Measurements from ENCODE around the gene SYS1.

SYS1 gene

DNA sequence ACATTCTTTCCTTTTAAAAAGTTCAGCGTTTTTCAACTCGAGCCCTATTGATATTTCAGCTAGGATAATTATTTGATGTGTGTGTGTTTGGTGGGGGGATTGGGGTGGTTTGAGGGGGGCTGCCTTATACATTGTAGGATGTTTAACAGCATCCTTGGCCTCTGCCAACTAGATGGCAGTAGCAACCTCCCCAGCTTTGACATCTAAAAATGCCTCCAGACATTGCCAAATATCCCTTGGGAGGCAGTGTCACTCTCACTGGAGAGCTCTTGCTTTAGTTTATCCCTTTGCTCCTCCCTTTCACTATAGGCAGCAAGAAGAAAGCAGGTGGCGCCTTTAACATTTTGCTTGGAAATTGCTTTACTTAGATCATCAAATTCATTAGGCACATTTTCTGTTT, 29.8 kb downstream of the SYS1 start:
- no peak for DNase-seq

DNA sequence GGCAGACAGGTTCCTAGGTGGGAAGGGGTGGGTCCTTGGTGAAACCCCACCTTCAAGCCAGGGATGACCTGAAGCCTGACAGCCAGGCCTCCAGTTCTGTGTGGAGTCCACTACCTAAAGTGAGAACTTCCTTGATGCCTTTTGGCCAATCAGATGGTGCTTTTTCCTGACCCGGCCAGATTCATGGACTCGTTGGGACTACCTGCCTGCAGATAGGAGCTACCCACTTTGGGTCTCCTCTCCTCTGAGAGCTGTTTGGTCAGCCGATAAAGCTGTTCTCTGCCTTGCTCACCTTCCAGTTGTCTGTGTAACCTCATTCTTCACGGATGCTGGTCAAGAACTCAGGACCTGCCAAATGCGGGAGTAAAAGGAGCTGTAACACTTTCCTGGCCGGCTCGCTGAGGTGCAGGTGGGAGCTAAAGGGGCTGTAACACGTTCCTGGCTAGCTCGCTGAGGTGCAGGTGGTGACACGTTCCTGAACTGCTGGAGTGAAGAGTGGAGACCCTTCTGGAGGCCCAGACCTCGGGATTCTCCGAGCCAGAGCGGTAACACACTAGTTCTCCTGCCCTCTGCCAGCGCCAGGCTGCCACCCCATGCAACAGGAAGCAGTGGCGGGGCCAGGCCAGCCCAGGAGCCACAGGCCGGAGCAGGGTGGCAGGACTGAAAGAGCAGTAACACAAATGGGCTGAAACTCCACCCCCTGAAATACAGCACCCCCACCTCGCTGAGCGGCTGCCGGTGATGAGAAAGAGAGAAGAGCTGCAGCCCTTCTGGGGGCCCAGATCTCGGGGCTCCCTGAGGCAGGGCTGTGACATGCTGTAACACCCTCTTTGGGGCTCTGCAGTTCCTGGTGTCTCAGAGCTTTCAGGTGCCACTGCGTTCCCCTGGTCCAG, 31.5 kb downstream of the SYS1 start:
- DNase-seq: no peak

DNA sequence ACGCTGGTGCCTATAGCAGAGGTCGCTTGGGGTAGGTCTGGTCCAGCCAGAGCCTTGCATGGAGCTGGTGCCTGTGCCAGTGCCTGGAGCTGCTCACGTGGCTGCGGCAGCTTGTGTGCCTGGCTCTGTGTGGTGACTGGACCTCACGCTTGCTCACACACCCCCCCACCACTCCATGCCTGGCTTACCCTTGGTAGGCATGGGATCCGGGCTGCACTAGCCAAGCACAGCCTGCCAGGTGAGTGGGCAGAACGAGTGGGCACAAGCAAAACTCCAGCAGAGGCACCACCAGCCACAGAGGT, 32.1 kb downstream of the SYS1 start:
- no peak for DNase-seq

DNA sequence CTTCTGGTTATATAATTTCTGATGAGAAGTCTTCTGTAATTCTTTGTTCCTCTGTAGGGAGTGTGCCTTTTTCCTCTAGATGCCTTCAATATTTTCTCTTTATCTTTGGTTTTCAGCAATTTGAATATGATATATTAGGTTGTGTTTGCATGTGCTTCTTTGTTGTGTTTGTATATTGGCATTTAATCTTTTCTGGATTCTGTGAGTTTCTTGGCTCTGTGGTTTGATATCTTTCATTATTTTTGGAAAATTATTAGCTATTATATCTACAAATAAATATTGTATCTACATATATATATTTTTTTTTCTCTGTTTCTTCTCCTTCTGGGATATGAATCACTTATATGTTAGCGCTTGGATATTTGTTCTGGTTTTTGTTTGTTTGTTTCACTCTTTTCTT, 36.1 kb downstream of the SYS1 start:
- no peak for DNase-seq

DNA sequence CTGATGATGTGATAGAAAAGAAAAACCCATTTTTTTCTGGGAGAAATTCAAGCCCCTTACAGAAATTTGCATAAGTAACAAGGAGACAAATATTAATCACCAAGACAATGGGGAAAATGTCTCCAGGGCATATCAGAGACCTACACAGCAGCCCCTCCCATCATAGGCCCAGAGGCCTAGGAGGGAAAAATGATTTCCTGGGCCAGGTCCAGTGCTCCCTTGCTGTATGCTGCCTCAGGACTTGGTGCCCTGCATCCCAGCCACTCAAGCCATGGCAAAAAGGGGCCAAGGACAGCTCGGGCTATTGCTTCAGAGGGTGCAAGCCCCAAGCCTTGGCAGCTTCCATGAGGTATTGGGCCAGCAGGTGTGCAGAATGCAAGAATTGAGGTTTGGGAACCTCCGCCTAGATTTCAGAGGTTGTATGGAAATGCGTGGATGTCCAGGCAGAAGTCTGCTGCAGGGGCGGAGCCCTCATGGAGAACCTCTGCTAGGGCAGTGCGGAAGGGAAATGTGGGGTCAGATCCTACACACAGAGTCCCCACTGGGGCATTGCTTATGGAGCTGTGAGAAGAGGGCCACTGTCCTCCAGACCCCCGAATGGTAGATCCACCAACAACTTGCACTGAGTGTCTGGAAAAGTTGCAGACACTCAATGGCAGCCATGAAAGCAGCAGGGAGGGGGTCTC, 37.5 kb downstream of the SYS1 start:
- DNase-seq: no peak

DNA sequence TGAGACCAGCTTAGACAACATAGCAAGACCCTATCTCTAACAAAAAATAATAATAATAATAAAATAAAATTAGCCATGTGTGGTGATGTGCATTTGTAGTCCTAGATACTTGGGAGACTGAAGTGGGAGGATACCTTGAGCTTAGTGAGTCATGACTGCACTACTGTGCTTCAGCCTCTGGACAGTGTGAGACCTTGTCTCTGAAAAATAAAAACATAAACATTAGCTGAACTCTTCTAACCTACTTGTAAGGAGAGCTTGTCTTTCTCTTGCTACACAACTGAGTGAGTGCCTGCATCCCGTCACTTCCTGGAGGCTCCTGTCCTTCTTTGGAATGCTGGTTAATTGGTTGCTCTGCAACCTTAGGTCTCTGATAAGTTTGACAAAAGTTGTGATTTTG, 40.0 kb downstream of the SYS1 start:
- no peak for DNase-seq

DNA sequence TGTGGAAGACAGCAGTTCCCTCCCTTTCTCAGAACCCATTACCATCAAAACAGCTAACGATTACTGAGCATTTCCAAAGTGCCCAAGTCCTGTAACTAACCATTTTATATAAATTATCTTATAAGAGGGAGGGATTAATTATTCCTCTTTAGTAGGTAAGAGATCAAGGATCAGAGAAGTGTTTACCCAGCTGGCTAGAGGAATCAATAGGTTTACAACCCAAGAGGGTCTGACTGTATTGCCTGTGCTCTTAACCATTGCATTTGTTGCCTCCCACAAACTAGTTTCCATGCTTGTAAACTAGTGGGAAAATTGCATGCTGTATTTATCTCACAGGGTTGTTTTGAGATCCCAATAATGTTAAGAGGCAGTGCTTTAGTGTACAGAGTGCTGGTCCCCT, 41.5 kb downstream of the SYS1 start:
- no peak for DNase-seq

DNA sequence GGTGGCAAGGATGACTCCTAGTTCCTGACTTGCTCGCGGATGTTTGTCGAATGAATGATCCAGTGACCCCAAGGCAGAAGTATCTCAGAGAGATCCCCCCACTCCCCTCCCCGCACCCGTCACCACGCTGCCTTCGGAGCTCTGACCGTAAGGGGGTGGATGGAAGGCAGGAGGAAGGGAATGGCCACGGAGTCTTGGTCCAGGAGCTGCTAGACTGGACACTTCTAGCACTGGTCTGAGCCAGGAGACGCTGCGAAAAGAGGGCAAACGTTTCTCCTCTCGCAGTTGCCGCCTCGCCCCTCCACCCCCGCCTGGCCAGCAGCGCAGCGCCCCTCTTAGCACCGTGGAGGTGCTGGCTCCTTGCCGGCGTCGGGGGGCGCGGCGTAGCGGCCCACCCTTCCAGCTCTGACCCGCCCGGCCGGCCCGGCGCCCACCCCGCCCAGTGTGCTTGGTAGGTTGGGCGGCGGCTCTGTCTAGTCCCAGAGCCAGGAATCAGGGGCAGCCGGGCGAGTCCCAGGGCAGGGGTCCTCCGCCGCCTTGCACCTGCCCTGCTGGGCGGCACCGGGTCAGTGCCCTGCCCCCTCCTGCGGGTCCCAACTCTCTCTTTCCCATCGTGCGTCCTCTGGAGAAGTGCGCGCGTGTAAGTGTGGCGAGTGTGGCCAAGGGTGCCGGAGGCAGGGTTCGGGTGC, 42.8 kb downstream of the SYS1 start:
- DNase-seq: no peak

DNA sequence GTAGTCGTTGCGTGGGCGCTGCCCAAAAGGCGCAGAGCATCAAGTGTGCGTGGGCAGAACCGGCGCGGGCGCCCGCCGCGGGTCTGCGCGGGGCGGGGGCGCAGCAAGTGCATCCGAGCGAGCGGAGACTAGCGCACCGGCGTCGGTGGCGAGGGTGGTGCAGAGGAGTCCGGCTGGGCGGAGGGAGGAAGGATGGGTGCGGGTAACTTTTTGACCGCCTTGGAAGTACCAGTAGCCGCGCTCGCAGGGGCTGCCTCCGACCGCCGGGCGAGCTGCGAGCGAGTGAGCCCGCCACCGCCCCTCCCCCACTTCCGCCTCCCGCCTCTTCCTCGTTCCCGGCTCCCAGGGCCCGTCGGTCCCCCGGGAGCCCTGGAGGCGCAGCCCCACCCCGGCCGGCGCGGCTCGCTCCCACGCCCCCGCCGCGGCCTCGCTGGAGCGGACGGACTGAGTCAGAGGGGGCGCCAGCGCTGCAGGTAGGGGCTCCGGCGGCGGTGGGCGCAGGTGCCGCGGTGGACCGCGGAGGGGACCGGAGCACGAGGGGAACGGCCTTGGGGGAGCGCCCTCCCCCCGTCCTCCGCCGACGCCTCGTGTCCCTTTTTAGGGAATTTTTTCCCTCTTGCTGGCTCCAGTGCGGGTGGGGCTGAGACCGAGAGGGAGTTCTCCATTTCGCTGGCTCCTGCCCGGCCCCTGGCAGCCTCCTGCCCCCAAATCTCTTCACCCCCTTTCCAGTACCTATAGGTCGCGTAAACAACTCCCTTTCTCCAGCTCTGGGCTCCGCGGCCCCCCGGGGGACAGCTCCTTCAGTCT, 43.5 kb downstream of the SYS1 start:
- no peak for DNase-seq

DNA sequence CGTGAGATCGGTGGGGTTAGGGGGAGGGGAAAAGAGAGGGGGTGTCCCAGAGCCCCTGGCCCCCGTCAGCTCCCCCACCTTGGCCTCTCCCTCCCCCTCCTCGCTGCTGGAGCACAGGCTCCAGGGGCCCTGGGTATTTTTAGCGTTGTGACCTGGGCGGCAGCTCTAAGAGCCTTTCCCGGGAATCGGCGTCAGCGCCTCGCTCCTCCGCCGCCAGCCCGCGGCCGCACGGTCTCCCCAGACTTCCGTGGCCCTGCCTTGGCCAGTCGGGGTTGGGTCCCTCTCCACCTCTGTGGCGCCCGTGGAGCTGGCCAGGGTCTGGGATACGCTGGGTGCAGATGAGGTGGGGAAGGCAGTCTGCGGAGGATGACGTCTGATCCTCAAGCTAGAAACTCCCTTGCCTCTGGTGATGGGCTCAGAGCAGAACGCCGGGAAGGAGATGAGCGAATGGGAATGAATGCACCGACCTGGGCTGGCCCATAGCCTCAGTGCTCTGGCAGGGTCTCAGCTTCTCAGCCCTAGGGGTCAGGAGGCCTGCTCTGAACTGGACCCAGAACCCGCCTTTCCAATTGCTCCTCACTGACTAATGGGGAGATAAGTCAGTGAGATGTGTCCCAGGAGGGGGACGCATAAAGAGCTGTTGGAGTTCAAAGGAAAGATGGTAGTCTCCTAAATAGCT, 44.2 kb downstream of the SYS1 start:
- no peak for DNase-seq

DNA sequence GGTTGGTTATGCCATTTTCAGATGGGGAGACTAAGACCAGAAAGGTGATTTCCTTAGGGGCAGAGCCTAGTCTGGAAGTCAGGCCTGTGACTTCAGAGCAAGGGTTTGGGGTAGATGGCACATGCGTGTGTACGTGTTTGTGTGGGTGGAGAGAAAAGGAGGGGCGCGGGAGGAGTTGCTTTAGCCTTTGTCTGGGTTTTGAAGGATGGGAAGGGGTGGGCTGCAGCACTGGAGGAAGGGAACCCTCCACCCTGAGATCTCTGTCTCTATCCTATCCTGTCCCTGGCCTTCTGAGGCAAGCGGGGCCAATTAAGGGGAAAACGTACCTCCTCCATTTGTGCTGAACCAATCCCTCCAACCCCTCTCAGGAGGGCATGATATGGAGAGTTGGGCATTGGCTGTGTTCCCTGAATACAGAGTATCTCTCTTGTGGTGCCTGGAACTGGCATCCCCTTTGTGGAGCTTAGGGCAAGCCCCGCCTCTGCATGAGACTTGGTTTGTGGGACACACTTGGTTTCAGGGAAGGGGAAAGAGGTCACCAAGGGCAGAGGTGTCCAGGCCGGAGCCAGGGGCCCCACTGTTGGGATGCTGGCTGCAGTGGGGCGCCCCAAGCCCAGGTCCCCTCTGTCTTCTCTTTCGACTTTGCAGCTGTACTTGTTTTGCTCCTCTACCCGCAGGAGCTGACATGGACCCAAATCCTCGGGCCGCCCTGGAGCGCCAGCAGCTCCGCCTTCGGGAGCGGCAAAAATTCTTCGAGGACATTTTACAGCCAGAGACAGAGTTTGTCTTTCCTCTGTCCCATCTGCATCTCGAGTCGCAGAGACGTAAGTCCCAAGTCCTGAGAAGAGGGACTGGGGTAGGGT, 45.1 kb downstream of the SYS1 start, which contains the start of gene DBNDD2:
Gene DBNDD2, plus strand, starts transcription at position 507 of the 863 bp plus-strand sequence. Its CDS starts 179 bp downstream, at position 686.
- no peak for DNase-seq

DNA sequence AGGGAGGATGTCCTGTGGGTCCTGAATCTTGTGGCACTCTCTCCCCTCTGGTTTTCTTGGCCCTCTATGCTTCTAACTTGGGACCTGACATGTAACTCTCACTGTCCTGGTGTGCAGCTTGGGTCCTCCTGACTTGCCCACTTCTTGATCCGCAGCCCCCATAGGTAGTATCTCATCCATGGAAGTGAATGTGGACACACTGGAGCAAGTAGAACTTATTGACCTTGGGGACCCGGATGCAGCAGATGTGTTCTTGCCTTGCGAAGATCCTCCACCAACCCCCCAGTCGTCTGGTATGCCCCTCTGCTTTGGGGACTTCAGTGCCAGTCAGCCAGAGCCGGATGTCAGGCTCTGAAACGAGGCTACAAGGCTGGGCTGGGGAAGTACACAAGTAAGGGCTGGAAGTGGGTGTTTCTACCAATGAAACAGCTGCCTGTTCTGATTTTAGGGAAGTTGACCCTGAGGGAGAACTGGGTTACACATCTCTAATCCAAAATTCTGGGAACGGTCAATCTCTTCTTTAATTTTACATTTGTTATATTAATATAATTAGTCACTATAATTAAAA, 45.8 kb downstream of the SYS1 start:
- no peak for DNase-seq

DNA sequence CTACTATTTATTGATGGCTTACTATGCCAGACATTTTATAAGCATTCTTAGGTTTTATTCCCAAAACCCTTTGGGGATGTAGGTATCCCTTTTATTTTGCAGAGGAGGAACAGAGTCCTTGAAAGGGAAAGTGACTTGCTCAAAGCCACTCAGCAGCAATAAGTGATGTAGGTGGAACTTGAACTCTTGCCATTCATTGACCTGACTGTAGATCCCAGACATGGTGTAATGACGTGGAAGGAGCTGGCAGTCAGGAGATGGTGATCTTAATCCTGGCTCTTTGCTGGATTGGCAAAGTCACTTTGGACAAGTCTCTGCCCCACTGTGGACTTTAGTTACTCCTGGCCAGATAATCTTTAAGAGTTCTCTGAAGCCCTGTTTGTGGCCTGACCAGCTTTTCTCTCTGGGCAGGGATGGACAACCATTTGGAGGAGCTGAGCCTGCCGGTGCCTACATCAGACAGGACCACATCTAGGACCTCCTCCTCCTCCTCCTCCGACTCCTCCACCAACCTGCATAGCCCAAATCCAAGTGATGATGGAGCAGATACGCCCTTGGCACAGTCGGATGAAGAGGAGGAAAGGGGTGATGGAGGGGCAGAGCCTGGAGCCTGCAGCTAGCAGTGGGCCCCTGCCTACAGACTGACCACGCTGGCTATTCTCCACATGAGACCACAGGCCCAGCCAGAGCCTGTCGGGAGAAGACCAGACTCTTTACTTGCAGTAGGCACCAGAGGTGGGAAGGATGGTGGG, 46.7 kb downstream of the SYS1 start:
- DNase-seq: no peak

DNA sequence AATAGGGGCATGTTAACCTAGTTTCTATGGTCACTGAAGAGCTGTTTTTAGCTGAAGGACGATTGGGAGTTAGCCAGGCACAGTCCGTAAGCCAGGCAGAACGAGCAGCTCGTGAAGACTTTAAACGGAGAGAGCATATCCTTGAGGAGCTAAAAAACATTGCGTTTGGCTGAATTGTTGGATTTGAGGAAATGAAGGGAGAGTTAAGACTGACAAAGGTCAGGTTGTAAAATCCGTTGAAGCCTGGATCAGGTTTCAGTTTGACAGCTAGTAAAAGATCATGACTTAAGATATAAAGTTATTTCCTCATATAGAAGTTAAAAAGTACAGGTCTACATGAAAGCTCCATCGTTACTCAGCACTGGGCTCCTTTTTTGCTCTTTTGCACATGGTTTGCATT, 47.9 kb downstream of the SYS1 start:
- DNase-seq: no peak

DNA sequence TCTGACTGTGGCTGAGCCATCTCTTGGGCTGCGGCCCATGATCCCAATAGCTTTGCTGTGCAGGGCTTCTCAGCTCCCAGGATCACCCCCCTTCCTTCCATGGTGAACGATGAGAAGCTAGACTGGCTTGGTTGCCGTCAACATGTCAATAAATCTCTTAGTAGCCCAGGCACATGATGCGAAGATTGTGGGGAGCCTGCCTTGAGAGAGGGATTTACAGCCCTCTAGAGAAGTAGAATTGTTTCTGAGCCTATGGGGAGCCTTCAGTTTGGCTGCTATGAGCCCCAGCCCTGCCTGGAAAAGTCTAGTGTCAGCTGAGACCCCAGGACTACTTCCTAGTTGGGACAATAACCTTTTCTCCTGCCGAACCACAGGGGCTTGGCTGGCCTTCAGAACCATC, 49.7 kb downstream of the SYS1 start:
- no peak for DNase-seq

DNA sequence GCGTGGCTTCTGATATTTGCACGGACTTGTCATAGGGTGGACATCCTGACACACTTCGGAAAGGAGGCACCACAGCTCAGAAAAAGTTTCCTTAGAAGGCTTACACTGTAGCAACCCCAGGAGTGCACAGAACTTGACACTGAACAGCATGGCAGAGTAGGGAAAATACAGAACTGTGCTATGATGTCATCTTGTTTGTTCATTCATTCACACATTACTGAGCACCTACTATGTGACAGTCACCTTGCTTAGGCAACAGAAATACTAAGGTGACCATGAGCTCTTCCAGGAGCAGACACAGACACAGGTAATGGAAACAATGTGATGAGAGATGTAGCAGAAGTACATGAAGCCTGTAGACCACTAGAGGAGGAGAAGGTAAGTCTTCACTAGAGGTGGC, 50.5 kb downstream of the SYS1 start:
- no peak for DNase-seq

DNA sequence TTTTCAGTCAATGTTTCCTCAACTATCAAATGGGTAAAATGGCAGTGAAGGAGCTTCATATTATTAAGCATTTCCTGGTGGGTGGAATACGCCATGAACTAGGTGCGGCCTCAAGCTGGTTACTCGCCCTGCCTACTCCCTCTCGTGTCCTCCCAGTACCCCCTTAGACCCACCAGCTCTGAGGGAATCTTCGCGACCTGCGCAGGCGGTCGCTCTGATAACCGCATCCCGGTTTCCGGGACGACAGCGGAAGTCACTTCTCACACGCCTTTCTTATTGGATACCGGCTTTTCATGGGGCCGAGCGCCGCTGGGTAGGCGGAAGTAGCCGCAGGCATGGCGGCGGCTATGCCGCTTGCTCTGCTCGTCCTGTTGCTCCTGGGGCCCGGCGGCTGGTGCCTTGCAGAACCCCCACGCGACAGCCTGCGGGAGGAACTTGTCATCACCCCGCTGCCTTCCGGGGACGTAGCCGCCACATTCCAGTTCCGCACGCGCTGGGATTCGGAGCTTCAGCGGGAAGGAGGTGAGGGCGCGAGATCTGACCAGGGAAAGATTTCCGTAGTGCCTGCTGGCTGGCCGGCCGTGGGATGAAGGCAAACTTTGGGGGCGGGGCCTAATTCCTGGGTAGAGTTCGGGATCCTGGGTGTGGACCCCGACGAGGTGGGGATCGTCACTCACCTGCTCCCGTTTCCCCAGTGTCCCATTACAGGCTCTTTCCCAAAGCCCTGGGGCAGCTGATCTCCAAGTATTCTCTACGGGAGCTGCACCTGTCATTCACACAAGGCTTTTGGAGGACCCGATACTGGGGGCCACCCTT, 53.1 kb downstream of the SYS1 start, which contains the start of gene PIGT:
Gene PIGT, plus strand, starts transcription at position 320 of the 816 bp plus-strand sequence. Its CDS starts 16 bp downstream, at position 336.
- DNase-seq: peak; percentile 66

DNA sequence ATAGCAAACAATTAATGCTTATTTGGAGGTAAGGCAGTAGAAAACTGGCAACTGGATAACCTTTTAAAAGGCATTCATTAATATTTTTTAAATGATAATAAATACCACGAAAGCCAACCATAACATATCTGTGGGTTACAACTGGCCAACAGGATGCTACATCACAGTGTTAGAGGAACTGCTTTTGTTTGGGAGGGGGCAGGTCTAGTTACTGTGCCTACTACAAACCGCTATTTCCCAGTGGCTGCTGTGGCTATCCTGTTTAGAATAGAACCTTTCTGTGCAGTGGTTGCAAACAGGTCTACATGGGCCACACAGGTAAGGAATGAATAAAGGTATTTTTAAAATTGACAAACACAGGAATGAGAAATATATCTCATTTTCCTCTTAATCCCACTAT, 54.0 kb downstream of the SYS1 start:
- no peak for DNase-seq
